GM12801 (cell line): Measurements from ENCODE around the gene SKP1.

Experiments used
- CTCF ChIP-seq: IDR thresholded peaks from one replicate; pipeline ENCODE4 v1.5.1; 2011; ENCODE audit warnings: control low read depth; ENCODE audit not compliant: insufficient read length; ENCODE audit errors: extremely low read depth

SKP1 gene

GRCh38 chr5:134099288-134099872 lies 77.4 kb downstream of the SKP1 start:
- no peak for TF ChIP-seq CTCF
